HG03432 (cell line): Measurements from ENCODE around the gene PPM1G.

Source experiments
- ATAC-seq: cut with Tn5 transposase; IDR thresholded peaks from one replicate; pipeline ENCODE4 v1.9.1; 2021; ENCODE audit warnings: mild to moderate bottlenecking, moderate library complexity; ENCODE audit not compliant: unreplicated experiment

PPM1G gene

DNA sequence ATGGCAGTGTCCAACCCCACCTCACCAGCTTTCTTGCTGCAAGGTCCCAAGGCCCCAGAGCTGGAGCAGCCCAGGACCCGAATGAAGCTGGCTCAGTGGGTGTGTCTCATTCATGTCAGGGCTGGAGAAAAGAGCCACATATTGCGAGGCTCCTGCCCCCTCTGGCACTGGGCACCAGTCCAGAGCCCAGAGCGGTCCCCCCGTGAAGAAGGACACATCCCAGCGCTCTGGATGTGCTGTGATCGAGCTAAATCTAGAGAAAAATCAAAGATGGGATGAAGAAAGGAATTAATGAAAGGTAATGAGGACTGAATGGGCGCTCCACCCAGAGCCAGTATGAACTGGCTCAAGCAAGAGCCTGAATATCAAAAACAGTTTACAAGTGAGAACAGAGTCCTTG, 73.2 kb downstream of the PPM1G start:
- no peak for ATAC-seq

DNA sequence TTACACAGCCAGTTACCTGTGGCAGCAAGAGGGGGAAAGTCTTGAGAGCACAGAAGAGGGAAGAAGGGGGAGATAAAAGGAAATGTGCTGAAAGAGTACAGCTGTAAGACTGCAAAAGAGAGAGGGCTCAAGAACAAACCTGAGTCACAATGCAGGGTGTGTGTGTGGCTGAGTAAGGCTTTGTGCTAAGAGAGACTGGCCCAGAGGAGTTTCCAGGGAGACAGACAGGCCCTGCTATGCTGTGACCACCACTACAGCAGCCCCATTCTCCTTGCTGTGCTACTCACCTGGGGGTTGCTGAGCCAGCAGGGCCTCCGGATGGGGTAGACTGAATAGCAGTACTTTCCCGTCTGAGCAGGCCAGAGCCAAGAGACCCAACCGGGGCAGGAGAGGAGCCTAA, 74.1 kb downstream of the PPM1G start:
- ATAC-seq: no peak
